ENCODE data around the gene SANBR.

Gene SANBR

DNA sequence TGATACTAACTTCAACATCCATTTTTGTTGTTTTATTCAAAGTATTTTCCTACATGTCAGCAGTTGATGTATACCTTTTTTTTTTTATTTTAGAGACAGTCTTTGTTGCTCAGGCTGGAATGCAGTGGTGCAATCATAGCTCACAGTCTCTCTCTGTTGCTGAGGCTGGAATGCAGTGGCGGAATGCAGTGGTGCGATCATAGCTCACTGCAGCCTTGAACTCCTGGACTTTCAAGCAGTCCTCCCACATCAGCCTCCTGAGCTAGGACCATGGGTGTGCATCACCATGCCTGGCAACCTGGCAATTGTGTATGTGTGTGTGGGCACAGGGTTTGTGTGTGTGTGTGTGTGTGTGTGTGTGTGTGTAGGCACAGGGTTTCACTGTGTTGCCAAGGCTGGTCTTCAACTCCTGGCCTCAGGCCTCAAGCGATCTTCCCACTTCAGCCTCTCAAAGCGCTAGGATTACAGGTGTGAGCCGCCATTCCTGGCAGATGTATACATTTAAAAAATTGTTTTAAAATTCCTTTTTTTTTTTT is 24.8 kb downstream of the SANBR start:
- no peak for DNase-seq

GRCh38 chr2:61091485-61091884 is 25.8 kb downstream of the SANBR start:
- no peak for DNase-seq

DNA sequence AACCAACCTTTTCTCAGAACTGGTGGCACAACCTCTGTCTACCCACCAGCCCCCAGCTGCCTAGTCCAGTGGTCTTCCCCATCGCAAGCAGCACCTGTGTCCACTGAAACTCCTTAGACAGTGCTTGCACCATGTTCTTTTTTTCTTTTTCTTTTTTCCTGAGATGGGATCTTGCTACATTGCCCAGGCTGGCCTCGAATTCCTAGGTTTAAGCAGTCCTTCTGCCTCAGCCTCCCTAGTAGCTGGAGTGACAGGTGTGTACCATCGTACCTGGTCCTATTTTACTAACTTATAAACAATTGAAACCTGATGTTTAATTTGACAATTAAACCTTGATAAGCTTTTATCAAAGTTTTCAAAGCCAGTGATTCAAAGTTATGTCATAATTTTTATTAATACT is 30.8 kb downstream of the SANBR start:
- no peak for DNase-seq

- DNase-seq, result no peak
Observed at GRCh38 chr2:61100801-61101200, 35.1 kb downstream of the SANBR start.

GRCh38 chr2:61109291-61109690 is 43.6 kb downstream of the SANBR start:
- DNase-seq, result no peak

GRCh38 chr2:61111708-61112107 is 46.0 kb downstream of the SANBR start:
- DNase-seq, result no peak

DNA sequence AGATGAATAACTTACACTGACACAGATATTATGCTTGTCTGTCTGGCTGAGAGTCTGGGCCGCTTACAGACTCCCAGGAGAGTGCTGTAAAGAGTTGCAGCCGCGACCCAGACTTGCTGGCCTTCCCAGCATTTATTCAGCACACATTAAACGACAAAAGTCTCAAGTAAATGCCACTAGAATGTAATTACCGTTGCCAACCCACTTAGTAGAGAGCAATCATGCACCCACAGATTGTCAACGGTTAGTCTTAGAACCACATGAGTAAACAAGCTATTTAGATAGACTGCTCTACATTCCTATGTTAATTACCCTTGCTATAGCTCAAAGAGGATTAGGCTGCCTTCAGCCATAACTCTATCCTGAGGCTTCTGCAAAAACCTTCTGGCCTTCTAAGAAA is 48.5 kb downstream of the SANBR start:
- no peak for DNase-seq
